Hematopoietic multipotent progenitor cell treated with erythropoietin and hydrocortisone succinate and interleukin-3 and kit ligand, for 8 days (in vitro differentiated cells): ENCODE measurements around the gene SNRPA1.

Experiments used
- DNase-seq: peaks from one replicate; pipeline ENCODE4 v3.0.0-alpha.2; 2015

The SNRPA1 gene

GRCh38 chr15:101255615-101256241, 39.3 kb downstream of the SNRPA1 start:
- peak; percentile 97 for DNase-seq

- DNase-seq: peak; percentile 81
Measured at GRCh38 chr15:101255051-101255395, 40.0 kb downstream of the SNRPA1 start.

GRCh38 chr15:101254157-101255050, 40.6 kb downstream of the SNRPA1 start:
- DNase-seq: no peak

- DNase-seq: no peak
Measured at GRCh38 chr15:101252836-101253235, 42.2 kb downstream of the SNRPA1 start.

GRCh38 chr15:101251830-101252820, 42.9 kb downstream of the SNRPA1 start, which contains the start of gene CHSY1:
Gene CHSY1, minus strand, starts transcription at chr15:101252048. Its CDS starts 592 bp downstream, at chr15:101251456.
- DNase-seq: peak; percentile 92

- DNase-seq: no peak
Measured at GRCh38 chr15:101250873-101251829, 43.9 kb downstream of the SNRPA1 start.

- peak; percentile 28 for DNase-seq
Measured at GRCh38 chr15:101250341-101250831, 44.7 kb downstream of the SNRPA1 start.

GRCh38 chr15:101248274-101248673, 46.8 kb downstream of the SNRPA1 start:
- DNase-seq: no peak

GRCh38 chr15:101246824-101247745, 48.0 kb downstream of the SNRPA1 start:
- no peak for DNase-seq

- no peak for DNase-seq
Measured at GRCh38 chr15:101246391-101246790, 48.7 kb downstream of the SNRPA1 start.

- DNase-seq: no peak
Measured at GRCh38 chr15:101244889-101245668, 50.0 kb downstream of the SNRPA1 start.

GRCh38 chr15:101244036-101244781, 50.8 kb downstream of the SNRPA1 start:
- DNase-seq: no peak

GRCh38 chr15:101243420-101243819, 51.6 kb downstream of the SNRPA1 start:
- DNase-seq: no peak

- DNase-seq: no peak
Measured at GRCh38 chr15:101242999-101243336, 52.1 kb downstream of the SNRPA1 start.

- peak; percentile 52 for DNase-seq
Measured at GRCh38 chr15:101242160-101242998, 52.7 kb downstream of the SNRPA1 start.

- DNase-seq: no peak
Measured at GRCh38 chr15:101240358-101240757, 54.7 kb downstream of the SNRPA1 start.

- DNase-seq: peak; percentile 36
Measured at GRCh38 chr15:101239724-101240136, 55.3 kb downstream of the SNRPA1 start.

- DNase-seq: no peak
Measured at GRCh38 chr15:101237251-101237650, 57.8 kb downstream of the SNRPA1 start.
